AG09319 (cell line): ENCODE data around the gene C10orf95.
A peak's percentile ranks its signal among the peaks of the same experiment; 100 is the strongest.

Experiments
- DNase-seq: peaks from one replicate; pipeline ENCODE4 v3.0.0-alpha.2; 2010; ENCODE audit warnings: low read depth; ENCODE audit errors: extremely low read depth
- CTCF ChIP-seq: IDR thresholded peaks from 2 replicates; pipeline ENCODE4 v1.5.1; 2011; ENCODE audit warnings: low read depth, mild to moderate bottlenecking, inconsistent platforms, low read length, moderate library complexity

C10orf95 gene

GRCh38 chr10:102422545-102423129, 28.7 kb downstream of the C10orf95 start:
- peak; percentile 85 for TF ChIP-seq CTCF
- DNase-seq = peak; percentile 37

GRCh38 chr10:102421757-102422512, 29.4 kb downstream of the C10orf95 start:
- TF ChIP-seq CTCF = no peak
- no peak for DNase-seq

GRCh38 chr10:102421507-102421756, 29.9 kb downstream of the C10orf95 start:
- DNase-seq = no peak
- no peak for TF ChIP-seq CTCF

GRCh38 chr10:102420714-102421506, 30.4 kb downstream of the C10orf95 start, which contains the start of gene FBXL15:
Gene FBXL15, plus strand, starts transcription at chr10:102420836. Its CDS starts 294 bp downstream, at chr10:102421130.
- peak; percentile 90 for DNase-seq
- TF ChIP-seq CTCF = no peak

GRCh38 chr10:102420181-102420713, 31.1 kb downstream of the C10orf95 start:
- DNase-seq = no peak
- no peak for TF ChIP-seq CTCF

- no peak for DNase-seq
- TF ChIP-seq CTCF = no peak
These were observed 31.8 kb downstream of the C10orf95 start for GRCh38 chr10:102419269-102420180.
